LNCaP clone FGC (cell line): ENCODE results near the gene WNT11.
A peak's percentile ranks its signal among the peaks of the same experiment; 100 is the strongest.

ENCODE experiments used
- DNase-seq: peaks from one replicate; pipeline ENCODE4 v3.0.0-alpha.2; 2011; ENCODE audit warnings: low read depth
- H3K4me3 ChIP-seq: 2 replicates; pipeline ENCODE4 v1.5.1; 2011; ENCODE audit warnings: mild to moderate bottlenecking, low read depth, low read length, control low read depth
- TF ChIP-seq, protein P1 (sequence below): IDR thresholded peaks from 2 replicates; pipeline ENCODE4 v1.5.1; 2012; ENCODE audit warnings: mild to moderate bottlenecking; ENCODE audit not compliant: control insufficient read depth, insufficient read depth; ENCODE audit errors: extremely low read depth

WNT11 gene

GRCh38 chr11:76206327-76207081 is at the start of gene WNT11:
Gene WNT11 (minus strand): TSS chr11:76206502. CDS start chr11:76206407, 95 bp downstream.
- TF ChIP-seq, protein P1, sequence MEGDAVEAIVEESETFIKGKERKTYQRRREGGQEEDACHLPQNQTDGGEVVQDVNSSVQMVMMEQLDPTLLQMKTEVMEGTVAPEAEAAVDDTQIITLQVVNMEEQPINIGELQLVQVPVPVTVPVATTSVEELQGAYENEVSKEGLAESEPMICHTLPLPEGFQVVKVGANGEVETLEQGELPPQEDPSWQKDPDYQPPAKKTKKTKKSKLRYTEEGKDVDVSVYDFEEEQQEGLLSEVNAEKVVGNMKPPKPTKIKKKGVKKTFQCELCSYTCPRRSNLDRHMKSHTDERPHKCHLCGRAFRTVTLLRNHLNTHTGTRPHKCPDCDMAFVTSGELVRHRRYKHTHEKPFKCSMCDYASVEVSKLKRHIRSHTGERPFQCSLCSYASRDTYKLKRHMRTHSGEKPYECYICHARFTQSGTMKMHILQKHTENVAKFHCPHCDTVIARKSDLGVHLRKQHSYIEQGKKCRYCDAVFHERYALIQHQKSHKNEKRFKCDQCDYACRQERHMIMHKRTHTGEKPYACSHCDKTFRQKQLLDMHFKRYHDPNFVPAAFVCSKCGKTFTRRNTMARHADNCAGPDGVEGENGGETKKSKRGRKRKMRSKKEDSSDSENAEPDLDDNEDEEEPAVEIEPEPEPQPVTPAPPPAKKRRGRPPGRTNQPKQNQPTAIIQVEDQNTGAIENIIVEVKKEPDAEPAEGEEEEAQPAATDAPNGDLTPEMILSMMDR, result no peak
- DNase-seq, result no peak
- H3K4me3 ChIP-seq, result 0 out of 2 replicates have a peak within 1 kb of the TSS, but pooled peaks have one; percentile 18

GRCh38 chr11:76253416-76253815 is 47.1 kb upstream of the WNT11 start:
- no peak overlapping the region for H3K4me3 ChIP-seq
- TF ChIP-seq, protein P1, result no peak
- no peak for DNase-seq

DNA sequence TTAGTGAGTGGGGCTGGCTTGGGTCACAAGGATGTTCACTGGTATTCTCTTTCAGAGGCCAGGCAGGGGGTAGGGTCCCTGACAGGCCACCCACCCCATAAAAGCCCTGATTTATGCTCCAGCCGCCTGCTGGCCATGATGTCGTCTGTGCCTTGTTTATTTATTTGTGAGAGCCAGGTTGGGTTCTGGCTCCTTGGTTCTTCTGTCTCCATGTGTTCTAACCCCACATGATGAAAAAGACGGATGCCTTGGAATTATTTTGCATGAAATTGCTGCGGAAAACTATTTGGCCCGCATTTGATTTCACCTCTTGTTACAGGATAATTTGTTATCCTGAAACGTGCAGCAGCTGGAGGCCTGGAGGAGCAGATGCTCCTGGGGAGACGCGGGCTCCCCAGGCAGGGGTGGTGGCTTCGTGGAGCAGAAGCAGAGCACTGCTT is 46.3 kb upstream of the WNT11 start:
- H3K4me3 ChIP-seq, result no peak overlapping the region
- TF ChIP-seq, protein P1, result no peak
- no peak for DNase-seq

DNA sequence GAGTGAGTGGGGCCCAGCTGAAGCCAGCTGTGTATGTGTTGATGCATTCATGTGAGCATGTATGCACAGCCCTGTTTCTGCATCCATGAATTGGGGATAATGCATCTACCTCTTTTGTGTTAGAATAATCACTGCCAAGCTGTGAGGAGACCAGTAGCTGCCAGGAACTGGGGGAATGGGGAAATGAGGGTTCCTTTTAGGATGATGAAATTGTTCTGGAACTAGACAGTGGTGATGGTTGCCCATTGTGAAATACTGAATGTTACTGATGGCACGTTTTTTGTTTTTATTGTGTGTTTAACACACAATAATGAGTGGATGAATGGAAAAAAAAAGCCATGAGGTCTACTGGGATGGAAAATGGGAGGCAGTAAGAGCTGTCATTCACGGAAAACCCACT is 45.3 kb upstream of the WNT11 start:
- TF ChIP-seq, protein P1, result no peak
- no peak overlapping the region for H3K4me3 ChIP-seq
- no peak for DNase-seq

DNA sequence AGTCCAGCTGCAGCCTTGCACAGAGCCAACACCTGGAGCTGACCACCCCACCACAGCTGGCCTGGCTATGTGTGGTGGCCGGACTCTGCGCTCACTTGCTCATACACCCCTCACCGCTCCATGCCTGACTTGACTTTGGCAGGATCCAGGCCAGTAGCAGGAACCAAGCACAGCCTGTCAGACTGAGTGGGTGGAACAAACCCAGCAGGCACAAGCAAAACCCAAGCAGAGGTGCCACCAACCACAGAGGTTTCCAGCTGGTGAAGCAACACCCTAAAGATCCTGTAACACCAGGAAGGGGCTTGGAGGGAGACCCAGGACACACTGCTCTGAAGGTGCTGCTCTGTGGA is 44.9 kb upstream of the WNT11 start:
- H3K4me3 ChIP-seq, result no peak overlapping the region
- TF ChIP-seq, protein P1, result no peak
- DNase-seq, result no peak

- TF ChIP-seq, protein P1, result no peak
- no peak for DNase-seq
Observed at GRCh38 chr11:76250520-76251225, 44.4 kb upstream of the WNT11 start.

More at GRCh38 chr11:76250520-76251225, 44.4 kb upstream of the WNT11 start:
- H3K4me3 ChIP-seq, result no peak overlapping the region
